Mucosa of descending colon (tissue), 3 donors: ENCODE results near the gene VAT1L. TPM values are rescaled to one million over a fixed set of nuclear protein-coding genes. Genes with fewer than 3 reads are reported as not detected.

Experiments
- ATAC-seq: fragments of 200-7000 bp; cut with Tn5 transposase; one replicate; pipeline ENCODE4 v1.9.1; 2020; ENCODE audit warnings: mild to moderate bottlenecking, moderate library complexity
- DNase-seq, 3 donors: peaks; one replicate each; pipeline ENCODE4 v3.0.0-alpha.2; 2020
- H3K36me3 ChIP-seq: fragments of 200-600 bp; one replicate; pipeline ENCODE4 v1.8.0; 2021; ENCODE audit warnings: low read depth, mild to moderate bottlenecking
- H3K4me1 ChIP-seq: fragments of 200-600 bp; one replicate; pipeline ENCODE4 v1.8.0; 2021; ENCODE audit warnings: low read depth, mild to moderate bottlenecking
- H3K4me3 ChIP-seq: fragments of 200-600 bp; one replicate; pipeline ENCODE4 v1.8.0; 2021; ENCODE audit warnings: mild to moderate bottlenecking
- H3K9me3 ChIP-seq: fragments of 200-600 bp; one replicate; pipeline ENCODE4 v1.8.0; 2021; ENCODE audit warnings: mild to moderate bottlenecking
- intact Hi-C, 2 donors: fragments of 100-400 bp; cut with DNase I in 1 of 2; cut with micrococcal nuclease in 1 of 2; formaldehyde crosslinking; loops; one replicate each; pipeline versions ENCODE4 v1.11.0 to v1.11.1; 2022; cut with DNase I, micrococcal nuclease
- total RNA-seq, 3 donors: library from RNA; stranded (reverse); fragmentation: NEBNext Ultra II Directional in 2 of 3; extraction: Animal tissue kit (Norgen Biotek cat#: 25700) in 2 of 3; gene quantifications; one replicate each; pipeline versions ENCODE4 v1.2.1 to v1.2.4, GENCODE V29; 2021 to 2023
- TF ChIP-seq, protein P1 (sequence below): fragments of 200-600 bp; IDR thresholded peaks from one replicate; pipeline ENCODE4 v1.8.0; 2022; ENCODE audit warnings: antibody characterized with exemption, mild to moderate bottlenecking
- donor health status: DM: no; HTN: no; CAD: no; lungs with moderate emphysema.
- donor health status: DM: no; HTN: no; CAD: no.
- donor health status: DM: no; HTN: yes; CAD: no.

The VAT1L gene
- total RNA-seq, 3 donors from 2014 or later, result 0.84 to 8.7 (median 0.84) TPM

DNA sequence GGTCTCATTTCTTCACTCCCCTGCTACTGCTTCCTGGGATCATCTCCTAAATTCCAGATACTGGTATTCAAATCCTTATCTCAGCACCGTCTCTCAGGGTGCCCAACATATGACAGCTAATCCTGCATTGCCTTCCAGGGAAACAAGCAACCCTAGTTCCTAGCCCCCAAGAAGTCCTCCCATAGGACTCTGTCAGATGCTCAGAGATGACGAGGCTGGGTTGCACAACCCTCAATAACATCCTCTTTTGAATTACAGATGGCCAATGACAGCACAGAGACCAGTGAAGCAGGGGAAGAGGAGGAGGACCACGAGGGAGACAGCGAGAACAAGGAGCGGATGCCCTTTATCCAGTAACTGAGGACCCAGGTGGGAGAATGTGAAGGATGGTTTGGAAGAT, 189.0 kb downstream of the VAT1L start:
- TF ChIP-seq, protein P1, sequence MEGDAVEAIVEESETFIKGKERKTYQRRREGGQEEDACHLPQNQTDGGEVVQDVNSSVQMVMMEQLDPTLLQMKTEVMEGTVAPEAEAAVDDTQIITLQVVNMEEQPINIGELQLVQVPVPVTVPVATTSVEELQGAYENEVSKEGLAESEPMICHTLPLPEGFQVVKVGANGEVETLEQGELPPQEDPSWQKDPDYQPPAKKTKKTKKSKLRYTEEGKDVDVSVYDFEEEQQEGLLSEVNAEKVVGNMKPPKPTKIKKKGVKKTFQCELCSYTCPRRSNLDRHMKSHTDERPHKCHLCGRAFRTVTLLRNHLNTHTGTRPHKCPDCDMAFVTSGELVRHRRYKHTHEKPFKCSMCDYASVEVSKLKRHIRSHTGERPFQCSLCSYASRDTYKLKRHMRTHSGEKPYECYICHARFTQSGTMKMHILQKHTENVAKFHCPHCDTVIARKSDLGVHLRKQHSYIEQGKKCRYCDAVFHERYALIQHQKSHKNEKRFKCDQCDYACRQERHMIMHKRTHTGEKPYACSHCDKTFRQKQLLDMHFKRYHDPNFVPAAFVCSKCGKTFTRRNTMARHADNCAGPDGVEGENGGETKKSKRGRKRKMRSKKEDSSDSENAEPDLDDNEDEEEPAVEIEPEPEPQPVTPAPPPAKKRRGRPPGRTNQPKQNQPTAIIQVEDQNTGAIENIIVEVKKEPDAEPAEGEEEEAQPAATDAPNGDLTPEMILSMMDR, result no peak
- Histone ChIP-seq H3K4me3 (no peak overlapping the region), H3K4me1 (no peaks in the 10 kb centered on the region), H3K9me3 (no peaks in the 10 kb centered on the region), H3K36me3 (no peaks in the 10 kb centered on the region)
- no peak for ATAC-seq
- intact Hi-C loops, result loop anchor here in 1 of 2 donors (5.0 kb wide), 1 partner anchor 300 kb away; no protein-coding TSS in a partner anchor
- DNase-seq, result no peak

DNA sequence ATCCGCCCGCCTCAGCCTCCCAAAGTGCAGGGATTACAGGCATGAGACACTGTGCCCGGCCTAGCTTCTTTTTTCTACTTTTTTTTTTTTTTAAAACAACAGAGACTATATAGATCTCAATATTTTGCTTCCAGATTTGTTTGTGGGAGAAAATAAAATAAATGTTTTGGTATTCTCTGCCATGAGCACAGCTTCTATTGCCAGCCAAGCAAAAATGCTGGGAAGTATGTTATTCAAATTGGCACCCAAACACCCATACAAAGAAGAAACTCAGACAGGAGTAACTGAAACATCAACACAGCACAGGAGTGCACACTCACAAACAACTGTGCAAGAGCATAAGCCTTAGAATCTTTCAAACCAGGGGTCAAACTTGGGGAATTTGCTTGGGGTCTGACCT, 196.7 kb downstream of the VAT1L start:
- intact Hi-C loops, result no loop called here
- DNase-seq (no peak), ATAC-seq (no peak)
- Histone ChIP-seq H3K36me3 (no peaks in the 10 kb centered on the region), H3K4me3 (no peak overlapping the region), H3K9me3 (no peaks in the 10 kb centered on the region), H3K4me1 (no peaks in the 10 kb centered on the region)
- TF ChIP-seq, protein P1, result no peak

DNA sequence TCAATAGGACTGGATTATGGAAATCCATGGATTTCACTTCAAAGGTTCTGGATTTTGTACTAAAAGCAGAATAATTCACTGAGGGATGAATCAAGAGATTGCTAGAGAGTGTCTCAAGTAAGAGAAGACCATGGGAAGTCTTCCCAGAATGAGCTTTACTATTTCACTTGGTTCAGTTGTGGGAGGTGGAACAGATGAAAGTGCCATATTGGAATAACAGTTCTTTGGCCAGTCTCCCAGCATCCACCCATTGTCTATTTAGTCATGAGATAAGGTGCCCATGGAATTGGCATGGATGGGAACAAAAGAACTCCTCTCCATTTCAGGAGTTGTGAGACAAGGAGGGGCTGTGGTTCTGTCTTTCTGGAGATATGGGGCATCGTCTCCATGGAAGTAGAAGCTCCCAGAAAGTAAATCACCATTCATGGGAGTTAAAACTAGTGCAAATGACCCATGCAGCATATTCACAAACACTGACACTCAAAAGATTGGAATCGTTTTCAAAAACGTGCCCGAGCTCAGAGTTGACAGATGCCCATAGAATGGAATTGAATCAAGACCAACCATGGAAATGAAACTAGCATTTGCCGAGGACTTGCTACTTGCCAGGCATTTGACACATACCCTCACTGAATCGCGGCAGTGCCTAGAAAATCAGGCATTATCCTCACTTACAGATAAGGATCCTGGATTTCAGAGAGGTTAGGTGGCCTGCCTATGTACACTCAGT, 197.8 kb downstream of the VAT1L start:
- no peak for ATAC-seq
- DNase-seq, result no peak
- no peaks in the 10 kb centered on the region for H3K4me1 ChIP-seq
- TF ChIP-seq, protein P1, result no peak
- intact Hi-C loops, result no loop called here
- H3K36me3 ChIP-seq, result no peaks in the 10 kb centered on the region
- no peaks in the 10 kb centered on the region for H3K9me3 ChIP-seq
- H3K4me3 ChIP-seq, result no peak overlapping the region

DNA sequence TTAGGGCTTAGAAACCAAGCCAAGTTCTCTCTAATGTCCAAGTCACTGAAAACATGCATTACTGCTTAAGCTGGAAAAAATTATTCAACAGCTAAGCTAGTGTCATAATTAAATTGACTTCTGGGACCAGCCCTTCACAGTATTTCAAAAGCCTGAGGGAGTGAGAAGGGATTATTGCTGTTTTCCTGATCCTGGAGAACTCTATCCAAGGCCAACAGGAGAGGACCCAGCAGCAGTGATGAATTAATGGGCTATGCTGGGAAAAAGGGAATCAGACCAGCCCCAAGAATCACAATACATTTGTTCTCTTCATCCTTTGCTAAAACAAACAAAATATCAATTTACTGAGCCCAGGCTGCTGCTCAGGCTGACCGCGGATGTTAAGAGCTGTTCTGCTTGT, 199.4 kb downstream of the VAT1L start:
- no peak for DNase-seq
- TF ChIP-seq, protein P1, result no peak
- intact Hi-C loops, result no loop called here
- H3K4me1 ChIP-seq, result no peaks in the 10 kb centered on the region
- no peaks in the 10 kb centered on the region for H3K36me3 ChIP-seq
- H3K9me3 ChIP-seq, result no peaks in the 10 kb centered on the region
- H3K4me3 ChIP-seq, result no peak overlapping the region
- ATAC-seq, result no peak

DNA sequence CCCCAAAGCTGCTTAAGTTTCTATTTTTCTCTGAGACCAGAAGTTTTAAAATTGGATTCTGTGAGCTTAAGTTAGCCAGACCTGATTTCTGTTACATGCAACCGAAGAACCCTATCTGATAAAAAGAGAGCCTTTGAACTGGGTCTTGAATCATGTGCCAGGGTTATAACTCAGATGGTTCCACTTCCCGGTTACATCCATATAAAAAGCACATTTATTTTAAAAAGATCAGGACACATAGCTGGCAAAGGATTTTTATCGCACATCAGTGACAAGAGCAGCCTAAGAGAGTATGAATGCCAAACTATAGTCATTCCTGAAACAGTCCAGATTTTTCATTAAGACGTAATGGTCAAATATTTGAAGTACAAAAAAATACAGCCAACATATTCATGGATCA, 201.5 kb downstream of the VAT1L start:
- no peak for ATAC-seq
- no peak for DNase-seq
- no peaks in the 10 kb centered on the region for H3K9me3 ChIP-seq
- intact Hi-C loops, result no loop called here
- H3K36me3 ChIP-seq, result no peaks in the 10 kb centered on the region
- TF ChIP-seq, protein P1, result no peak
- no peak overlapping the region for H3K4me3 ChIP-seq
- no peaks in the 10 kb centered on the region for H3K4me1 ChIP-seq
